GM18909 (cell line): ENCODE results near the gene TLCD2.
A peak's percentile ranks its signal among the peaks of the same experiment; 100 is the strongest.
"Not testable (repeated sequence)": the region's sequence is repeated elsewhere in the genome, so short reads cannot be mapped to it uniquely, and the experiment has no call there.

Source experiments
- ATAC-seq: cut with Tn5 transposase; IDR thresholded peaks from one replicate; pipeline ENCODE4 v1.9.1; 2021; ENCODE audit warnings: mild to moderate bottlenecking; ENCODE audit not compliant: unreplicated experiment, poor library complexity

Gene TLCD2

DNA sequence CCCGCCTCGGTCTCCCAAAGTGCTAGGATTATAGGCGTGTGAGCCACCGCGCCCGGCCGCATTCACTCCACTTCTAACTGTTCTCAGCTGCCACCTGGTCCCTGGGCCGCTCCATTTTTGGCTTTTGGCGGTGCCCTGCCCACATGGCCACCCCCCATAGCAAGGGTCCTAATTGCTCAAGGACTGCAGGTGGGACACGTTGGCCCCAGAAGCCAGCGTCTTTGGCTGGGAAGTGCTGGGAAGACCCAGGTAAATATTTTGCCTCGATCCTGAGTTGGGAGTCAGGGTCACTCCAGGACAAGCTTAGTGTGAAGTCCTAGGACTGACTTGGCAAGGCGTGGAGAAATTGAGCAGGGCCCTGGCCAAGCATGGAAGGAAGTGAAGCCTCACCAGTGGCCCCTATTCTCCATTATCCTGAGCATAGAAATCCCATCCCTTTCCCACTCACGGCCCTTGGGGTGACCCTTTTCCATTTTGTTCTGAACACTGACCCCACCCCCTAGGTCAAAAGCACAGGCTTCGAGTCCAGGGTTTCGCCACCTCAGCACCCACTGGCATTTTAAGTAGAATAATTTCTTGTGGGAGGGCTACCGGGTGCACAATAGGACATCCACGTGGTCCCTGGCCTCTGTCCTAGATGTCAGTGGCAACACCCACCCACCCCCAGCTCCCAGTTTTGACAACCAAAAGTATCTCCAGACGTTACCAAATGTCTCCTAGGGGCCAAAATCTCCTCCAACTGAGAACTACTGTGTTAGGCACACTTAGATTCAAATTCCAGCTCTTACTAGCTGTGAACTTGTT lies 8.4 kb upstream of the TLCD2 start:
- ATAC-seq: no peak

DNA sequence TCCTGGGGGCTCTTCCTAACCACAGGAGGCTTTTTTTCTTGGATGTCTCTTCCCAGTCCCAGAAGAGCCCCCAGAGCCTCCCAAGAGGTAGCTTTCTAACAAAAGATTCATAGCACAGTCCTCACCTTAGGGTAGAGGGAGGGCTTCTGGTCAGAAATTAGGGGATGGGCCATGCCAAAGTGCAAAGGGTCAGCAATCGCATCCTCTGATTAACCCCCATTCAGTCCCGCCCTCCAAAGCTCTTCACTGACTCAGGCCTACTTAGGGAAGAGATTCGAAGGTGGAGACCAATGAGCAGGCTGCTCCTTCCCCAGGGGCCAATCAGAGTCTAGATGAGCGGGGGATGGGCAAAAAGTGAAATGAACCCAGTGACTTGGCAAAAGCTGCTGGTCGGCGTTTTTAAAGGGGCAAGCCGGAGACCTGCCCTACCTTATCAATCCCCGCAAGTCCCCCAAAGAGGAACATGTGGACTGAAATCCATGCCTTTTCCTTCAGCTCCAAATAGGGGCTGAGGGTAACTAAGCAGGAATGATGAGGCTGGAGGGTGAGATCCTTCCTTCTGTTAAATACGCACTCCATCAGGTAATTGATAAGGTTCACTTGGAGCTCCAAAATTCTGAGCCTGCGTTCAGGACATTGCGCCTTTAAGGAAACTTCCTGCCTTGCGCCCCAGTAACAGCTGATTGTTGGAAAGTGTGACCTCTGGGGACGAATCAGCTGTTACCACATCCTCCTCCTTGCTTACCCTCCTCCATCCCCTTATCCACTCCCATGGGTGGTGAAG lies 6.9 kb upstream of the TLCD2 start:
- peak; percentile 52 for ATAC-seq

DNA sequence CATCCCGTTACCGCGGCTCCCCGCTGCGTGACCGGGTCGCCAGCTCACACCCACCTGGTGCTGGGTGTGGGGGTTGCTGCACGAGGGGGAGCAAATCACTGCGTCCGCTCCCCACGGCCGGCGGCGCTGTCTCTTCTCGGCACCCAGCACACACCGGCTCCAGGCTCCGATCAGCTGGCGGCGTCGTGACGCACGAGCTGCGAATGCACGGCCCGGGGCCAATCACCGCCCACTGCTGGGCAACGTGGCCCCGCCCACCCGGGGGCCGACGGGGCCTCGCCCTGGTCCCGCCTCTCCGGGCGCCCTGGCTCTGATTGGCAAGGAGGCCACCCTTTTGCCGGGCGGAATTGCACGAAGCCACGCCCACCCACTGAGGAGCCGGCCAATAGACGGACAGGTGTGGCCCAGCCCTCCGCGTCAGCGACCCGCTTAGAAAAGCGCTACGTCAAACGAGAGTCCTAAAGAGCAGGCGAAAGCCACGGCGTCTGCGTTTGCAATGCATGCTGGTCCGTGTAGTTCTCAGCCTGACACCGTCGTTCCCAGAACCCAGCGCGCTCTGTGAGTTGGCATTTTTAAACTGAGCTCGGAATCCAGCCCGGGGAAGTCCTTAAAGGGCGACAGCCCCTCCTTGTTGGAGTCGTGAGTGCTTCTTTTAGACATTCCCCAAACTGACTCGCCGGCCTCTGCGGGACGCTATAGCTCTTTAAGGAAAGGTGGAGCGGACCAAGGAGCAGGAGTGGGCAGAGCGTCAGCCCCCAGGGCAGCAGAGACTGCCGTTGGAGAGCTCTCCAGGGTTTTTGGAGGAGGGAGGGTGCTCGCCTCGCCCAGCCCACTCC lies 6.1 kb upstream of the TLCD2 start:
- ATAC-seq: peak; percentile 80

DNA sequence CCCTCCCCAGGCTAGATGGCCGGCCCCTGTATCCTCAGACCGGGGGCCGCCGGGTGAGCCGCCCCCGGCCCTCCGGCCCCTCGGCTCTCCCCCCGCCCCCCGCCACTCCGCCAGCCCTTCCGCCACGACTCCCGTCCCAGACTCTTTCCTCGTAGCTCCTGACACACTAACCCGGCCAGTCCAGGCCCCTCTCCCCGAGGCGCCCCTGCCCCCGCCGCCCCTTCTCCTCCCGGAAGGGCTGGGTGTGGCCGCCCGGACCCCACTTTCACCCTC lies 5.6 kb upstream of the TLCD2 start:
- ATAC-seq: no peak

DNA sequence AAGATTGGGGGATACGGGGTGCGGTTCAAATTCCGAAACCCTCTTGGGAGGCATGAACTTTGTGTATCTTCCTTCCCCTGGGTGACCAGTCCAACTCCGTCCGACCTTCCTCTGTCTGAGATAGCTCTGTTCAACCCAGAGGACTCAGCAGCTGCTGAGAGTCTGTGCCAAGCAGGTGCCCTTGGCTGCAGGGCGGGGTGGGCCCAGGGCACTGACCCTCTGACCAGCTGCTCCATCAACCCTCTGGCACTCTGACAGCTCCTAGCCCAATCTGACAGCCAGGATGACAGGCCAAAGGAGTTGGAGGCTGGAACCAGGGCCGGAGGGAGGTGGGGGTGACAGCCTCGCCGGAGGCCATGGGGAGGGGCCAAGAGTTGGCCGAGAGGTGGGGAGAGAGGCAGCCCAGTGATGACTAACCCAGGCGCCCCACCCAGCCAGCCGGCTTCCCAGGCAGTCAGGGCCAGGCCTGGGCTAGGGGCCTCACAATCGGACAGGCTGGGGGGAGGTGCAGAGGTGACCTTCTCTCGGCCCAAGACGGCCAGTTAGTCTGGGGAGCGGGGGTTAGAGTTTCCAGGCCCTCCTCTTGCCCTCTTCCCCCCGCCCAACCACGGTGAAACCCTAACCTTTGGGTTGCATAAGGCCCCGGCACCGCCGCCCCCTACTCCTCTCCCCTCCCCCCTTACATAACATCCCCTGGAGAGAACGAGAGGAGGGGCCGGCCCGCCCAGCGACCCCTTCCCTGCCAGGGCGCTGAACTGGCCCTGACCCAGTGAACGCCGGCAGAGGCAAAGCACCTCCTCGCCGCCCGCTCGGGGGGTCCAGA lies 5.0 kb upstream of the TLCD2 start:
- ATAC-seq: no peak

DNA sequence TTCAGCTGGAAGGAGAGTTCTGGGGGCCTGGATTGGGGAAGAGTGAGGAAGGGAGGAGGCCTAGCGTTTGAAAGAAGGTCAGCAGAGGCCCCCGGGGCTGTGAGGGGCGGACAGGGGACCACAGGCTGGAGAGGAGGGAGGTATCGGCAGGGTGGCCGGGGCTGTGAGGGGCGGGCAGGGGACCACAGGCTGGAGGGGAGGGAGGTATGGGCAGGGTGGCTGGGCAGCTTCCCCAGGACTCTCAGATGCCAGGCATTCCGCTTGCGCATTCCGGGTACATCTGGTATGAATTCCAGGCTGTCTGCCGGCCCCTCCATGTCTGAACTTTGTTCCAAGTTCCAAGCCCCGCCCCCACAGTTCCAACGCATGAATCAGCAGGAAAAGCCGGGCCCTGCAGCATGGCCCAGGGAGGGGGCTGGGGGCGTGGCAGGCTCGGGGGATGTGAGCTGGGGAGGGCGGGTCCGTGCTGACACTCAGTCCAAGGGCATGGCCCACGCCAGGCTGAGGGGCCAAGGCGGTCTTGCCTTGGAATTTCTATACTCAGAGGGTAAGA lies 4.3 kb upstream of the TLCD2 start:
- no peak for ATAC-seq

DNA sequence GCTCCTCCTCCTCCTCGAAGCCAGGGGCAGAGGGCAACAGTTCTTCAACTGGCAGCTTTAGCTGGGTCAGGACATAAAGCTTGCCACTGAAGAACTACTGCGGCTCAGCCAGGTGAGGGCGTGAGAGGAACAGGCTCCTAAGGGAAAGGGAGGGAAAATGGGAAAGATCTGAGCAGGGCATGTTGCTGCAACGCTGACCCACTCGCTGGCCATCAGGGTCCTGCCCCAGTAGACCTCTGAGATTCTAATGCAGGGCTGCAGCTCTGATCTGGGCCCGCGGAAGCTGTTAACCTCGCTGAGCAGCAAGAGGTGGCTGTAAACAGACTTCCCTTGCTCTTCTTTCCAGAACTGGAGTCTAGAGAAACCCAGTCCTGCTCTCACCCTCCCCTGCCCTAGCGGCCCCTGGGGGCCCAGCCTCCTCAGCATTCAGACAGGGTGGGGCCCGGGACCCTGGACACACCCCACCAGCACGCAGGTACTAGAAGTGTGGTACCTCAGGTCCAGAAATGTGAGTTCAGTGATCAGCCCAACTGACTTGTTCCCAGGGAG lies 3.8 kb upstream of the TLCD2 start:
- no peak for ATAC-seq

DNA sequence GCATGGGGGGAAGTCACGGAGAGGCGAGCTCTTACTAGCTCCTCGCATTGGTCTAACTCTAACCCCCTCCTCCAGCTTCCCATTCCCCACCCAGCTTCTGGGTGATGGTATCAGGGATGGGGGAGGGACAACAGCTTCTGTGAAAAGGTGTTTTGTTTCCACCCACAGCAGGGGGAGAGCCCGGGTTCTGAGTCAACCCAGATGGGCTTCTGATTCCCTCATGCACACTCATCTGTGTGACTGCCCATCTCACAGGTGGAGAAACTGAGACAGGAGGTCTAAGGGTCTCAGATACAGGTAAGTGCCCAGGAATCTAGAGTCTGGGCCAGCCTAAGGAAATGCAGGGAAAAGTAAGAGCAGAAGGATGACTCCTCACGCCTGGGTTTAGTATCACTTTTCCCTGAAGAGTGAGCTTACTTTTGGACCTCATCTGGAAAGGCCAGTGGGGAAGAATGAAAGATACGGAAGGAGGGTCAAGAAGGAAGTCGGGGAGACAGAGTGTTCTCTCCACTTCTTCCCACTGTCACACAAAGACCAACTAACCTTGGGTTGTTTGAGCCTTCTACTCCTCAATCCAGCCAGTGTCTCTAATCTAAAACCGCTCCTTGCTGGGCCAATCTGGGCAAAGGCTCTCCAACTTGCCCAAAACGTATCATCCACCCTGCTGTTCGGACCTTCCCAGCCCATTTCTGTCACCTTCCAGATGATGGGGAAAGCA lies 3.1 kb upstream of the TLCD2 start:
- ATAC-seq: no peak

DNA sequence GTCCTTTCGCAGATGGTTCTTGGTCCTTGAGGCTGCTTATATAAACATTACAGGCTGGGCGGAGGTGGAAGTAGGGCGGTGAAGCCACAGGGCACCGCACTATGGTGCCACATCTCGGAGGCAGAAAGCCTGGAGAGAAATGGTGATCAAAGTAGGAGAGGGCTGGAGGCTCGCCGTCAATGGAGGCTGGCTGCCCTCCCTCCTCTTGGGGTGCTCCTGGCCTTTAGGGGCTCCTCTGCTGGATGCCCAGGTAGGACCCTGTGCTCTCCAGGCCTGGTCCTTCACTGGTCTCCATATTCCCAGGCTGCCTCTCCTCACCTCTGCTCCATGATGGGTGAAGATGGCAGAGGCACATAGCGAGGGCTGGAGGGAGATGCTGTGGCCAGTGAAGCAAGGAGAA lies 2.1 kb upstream of the TLCD2 start:
- ATAC-seq: no peak

DNA sequence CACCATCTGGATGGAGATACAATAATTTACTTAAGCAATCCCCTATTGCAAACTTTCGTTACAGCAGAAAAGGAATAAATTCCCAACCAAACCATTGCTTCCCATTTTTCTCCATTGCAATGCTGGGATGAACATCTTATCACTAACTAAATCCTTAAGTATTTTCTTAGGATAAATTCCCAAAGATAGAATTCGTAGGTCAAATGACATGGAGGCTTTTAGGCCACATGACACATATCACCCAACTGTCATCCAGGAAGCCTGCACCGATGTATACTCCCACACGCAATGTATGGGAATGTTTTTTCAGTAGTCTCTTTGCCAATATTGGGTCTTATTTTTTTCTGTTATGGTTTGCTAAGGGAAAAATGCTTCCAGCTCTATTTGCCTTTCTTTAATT lies 1.6 kb upstream of the TLCD2 start:
- no peak for ATAC-seq

DNA sequence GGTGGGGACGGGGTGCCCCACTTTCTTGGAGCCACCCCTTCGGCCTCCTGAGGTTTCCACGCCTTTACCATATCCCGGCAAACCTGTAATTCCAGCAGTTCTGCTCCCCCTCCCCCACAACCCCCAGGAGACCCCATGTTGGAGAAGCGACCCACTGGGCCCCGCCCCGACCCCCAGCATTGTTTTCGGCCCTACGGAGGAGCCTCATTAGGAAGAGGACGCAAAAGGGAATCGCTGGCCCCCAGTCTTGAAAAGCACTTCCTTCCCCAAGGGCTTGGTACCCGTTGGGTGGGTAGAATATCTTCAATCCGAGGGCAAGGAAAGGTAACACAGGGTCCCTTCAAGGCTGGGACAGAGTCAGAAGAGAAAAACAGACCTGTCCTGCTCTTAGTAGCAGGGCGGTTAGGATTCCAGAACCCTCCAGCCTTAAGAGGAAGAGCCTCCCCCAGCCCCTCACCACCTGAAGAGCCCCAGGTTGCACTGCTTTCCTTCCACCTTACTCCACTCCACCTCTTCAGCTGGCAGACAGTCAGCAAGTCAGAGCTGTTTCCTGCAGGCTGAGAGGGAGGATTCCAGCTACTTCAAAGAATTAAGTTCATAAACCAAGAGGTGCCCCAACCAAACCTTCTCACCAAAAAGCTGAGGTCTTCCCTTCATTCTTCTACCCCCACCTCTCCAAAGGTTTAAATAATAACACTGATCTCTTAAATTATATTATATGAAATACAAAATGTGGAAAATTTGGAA lies 803 bp upstream of the TLCD2 start:
- ATAC-seq: no peak

DNA sequence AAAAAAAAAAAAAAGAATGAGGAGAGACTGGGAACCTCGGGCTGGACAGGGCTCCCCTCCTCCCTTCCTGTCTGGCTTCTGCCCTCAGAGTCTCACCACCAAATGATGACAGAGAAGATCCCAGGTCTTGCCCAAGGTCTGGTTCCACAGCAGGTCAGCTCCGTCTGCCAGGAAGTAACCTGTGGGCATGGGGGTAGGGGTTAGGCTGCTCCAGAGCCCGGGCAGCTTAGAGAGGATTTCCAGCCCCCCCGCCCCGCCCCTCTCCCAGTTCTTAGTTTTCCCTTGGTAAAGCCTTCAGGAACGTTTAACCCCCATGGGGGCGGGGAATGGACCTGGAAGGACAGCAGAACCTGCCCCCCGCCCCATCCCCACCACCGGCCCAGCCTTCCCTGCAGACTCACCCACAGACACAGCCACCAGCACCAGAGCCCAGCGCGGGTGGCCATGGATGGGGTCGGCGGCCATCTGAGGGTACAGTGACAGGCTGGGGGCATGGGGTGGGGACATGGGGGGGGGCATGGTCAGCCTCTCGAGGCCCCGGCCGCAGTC lies 700 bp downstream of the TLCD2 start:
- no peak for ATAC-seq

DNA sequence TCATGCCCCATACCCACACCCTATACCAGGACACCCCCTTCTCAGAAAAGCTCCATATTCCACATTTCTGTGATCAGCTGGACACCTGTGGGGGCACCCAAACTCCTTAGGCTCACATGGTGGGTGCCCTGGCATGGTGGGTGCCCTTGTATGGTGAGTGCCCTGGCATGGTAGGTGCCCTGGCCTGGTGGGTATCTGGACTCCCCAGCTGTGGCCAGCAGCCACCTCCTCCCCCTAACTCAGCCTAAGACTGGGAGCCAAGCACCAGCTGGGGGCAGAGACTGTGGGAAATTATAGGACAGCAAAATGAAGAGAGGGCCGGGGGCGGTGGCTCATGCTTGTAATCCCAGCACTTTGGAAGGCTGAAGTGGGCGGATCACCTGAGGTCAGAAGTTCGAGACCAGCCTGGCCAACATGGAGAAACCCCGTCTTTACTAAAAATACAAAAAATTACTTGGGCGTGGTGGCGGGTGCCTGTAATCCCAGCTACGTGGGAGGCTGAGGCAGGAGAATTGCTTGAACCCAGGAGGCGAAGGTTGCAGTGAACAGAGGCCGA lies 1.3 kb downstream of the TLCD2 start:
- not testable (repeated sequence) for ATAC-seq

DNA sequence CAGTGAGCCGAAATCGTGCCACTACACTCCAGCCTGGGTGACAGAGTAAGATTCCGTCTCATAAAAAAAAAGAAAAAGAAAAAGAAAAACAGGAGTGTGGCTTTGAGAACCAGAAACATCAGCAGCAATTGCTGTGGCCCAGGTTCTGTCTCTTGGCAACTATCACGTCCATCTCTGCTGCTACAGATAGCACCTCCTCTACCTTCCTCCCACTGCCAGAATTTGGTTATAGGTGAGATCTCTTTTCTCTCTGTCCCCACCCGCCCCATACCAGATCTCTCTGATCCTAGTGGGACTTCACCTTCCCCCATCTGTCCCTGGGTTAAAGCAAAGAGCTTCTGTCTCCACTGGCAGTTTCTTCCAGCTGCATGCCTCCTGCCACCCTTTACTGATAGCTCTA lies 3.1 kb downstream of the TLCD2 start:
- ATAC-seq: no peak

DNA sequence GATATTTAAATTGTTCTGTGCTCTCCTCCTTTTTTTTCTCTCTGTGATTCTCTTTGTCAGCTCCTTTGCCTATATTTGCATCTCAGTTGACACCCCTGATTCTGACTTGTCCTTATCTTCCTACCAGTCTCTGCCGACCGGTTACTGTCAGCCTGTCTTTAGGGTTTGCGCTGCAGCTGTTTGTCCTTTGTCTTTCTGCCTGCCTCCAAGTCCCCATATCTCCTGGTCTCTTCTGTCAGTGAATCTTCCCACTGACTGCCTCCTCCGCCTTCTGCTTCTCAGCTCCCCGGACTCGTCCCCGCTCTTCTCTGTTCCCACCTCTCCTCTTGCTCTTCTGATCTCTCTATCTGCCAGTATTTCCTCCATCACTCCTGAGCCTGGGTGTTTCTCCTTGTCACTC lies 5.2 kb downstream of the TLCD2 start:
- ATAC-seq: no peak

DNA sequence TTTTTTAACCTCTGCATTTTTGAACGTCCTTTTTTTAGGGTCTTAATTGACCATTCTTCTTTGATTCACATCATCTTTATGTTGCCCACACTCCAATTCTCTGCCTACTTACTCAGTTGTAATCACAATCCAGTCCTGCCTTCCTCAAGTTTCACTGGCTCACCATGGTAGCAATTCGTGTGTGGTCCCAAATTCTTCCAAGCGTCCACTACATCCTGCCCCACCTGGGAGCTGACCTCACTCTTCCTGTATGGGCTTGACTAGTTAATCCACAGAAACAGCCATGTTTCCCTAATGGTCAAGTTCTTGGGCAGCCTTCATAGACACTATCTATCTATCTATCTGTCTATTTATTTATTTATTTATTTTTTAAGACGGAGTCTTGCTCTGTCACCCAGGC lies 7.1 kb downstream of the TLCD2 start:
- ATAC-seq: no peak

DNA sequence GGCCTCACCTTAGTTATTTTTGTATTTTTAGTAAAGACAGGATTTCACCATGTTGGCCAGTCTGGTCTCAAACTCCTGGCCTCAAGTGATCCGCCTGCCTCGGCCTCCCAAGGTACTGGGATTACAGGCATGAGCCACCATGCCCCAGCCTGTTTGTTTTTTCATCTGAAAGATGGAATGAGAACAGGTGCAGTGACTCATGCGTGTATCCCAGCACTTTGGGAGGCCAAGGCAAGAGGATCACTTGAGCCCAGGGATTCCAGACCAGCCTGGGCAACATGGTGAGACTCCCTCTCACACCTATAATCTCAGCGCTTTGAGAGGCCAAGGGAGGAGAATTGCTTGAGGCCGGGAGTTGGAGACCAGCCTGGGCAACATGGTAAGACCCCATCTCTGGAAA lies 10.3 kb downstream of the TLCD2 start:
- ATAC-seq: not testable (repeated sequence)

DNA sequence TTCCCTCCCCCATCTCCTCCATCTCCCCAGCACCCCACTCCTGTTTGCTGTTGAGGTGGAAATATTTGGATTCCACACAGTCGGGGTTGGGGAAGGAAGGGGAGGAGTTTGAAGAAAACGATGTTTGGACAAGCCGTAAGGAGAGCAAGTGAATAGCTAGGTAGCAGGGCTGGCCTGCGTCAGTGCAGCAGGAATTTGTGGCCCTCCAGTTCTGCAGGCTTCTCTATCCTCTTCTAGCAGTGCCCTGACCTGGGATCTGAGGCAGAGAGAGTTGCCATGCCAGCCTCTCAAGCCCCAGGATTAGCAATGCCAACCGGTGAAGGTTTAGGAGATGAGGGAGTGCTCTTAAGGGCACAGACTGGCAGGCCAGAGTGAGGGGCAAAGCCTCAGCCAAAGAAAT lies 12.5 kb downstream of the TLCD2 start:
- no peak for ATAC-seq
